BLaER1 treated with 17β-estradiol and CSF1 and Interleukin-3, amounts not matched to agents 10 nM and 100 nM (cell line): Measurements from ENCODE around the gene FYN.
A peak's percentile ranks its signal among the peaks of the same experiment; 100 is the strongest.

Experiments
- H3K27ac ChIP-seq, 11 experiments: shearing (Covaris generic); formaldehyde crosslinking; 2 replicates each; pipeline ENCODE4 v1.8.1; 2022
- H3K27me3 ChIP-seq, 11 experiments: shearing (Covaris generic); formaldehyde crosslinking; 2 replicates each; pipeline ENCODE4 v1.8.1; 2022
- H3K36me3 ChIP-seq, 11 experiments: shearing (Covaris generic); formaldehyde crosslinking; 2 replicates each; pipeline ENCODE4 v1.8.1; 2022
- H3K4me1 ChIP-seq, 10 experiments: shearing (Covaris generic); formaldehyde crosslinking; 2 replicates each; pipeline ENCODE4 v1.8.1; 2022
- H3K4me2 ChIP-seq, 11 experiments: shearing (Covaris generic); formaldehyde crosslinking; 2 replicates each; pipeline ENCODE4 v1.8.1; 2022
- H3K4me3 ChIP-seq, 10 experiments: shearing (Covaris generic); formaldehyde crosslinking; 2 replicates each; pipeline ENCODE4 v1.8.1; 2022
- H3K9ac ChIP-seq, 11 experiments: shearing (Covaris generic); formaldehyde crosslinking; 2 replicates each; pipeline ENCODE4 v1.8.1; 2022
- H3K9me3 ChIP-seq, 11 experiments: shearing (Covaris generic); formaldehyde crosslinking; replicated peaks in 1 of 11; 2 replicates each; pipeline ENCODE4 v1.8.1; 2022
- H4K20me1 ChIP-seq, 11 experiments: shearing (Covaris generic); formaldehyde crosslinking; 2 replicates each; pipeline ENCODE4 v1.8.1; 2022
- Cebpa-rat ChIP-seq, 11 experiments: shearing (Covaris generic); IDR thresholded peaks; 2 replicates each; pipeline ENCODE4 v1.8.1; 2022

Gene FYN

DNA sequence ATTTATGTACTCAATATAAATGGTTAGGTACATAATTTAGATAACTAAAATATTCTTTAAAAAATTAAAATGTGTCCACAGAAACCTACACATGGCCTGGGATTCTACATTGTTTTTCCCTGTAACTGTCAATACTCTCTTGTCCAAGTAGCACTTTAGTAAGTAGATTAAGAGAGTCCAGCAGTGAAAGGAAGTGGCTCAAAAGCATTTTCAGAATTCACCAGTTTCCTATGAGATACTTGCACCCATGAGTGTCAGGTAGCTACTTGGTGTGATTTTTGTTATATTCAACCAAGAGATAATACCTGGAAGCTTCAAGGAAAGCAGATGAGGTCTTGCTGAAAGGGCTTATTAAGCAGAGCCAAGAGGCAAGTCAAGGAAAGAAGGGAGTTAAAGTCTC is 126.3 kb downstream of the FYN start:
- Histone ChIP-seq H4K20me1 (peaks cover 0 to 22% (median 0%) of the 10 kb centered on the region in 11 experiments; a peak in 8 of 22 replicates), H3K9me3 (no peaks in the 10 kb centered on the region), H3K27me3 (no peaks in the 10 kb centered on the region), H3K36me3 (peaks cover 0 to 11% (median 0%) of the 10 kb centered on the region in 11 experiments; a peak in 1 of 22 replicates), H3K4me2 (peak overlapping the region in 9 of 11 experiments; percentile 14 to 84 (median 78); a peak in 14 of 22 replicates), H3K4me3 (no peak overlapping the region), H3K9ac (no peak overlapping the region), H3K27ac (peak overlapping the region in 2 of 11 experiments; percentile 17 to 32; a peak in 3 of 22 replicates), H3K4me1 (peaks cover 29 to 99% (median 97%) of the 10 kb centered on the region in 10 experiments)
- TF ChIP-seq Cebpa-rat (IDR thresholded peaks at IDR 0.05) = no peak

DNA sequence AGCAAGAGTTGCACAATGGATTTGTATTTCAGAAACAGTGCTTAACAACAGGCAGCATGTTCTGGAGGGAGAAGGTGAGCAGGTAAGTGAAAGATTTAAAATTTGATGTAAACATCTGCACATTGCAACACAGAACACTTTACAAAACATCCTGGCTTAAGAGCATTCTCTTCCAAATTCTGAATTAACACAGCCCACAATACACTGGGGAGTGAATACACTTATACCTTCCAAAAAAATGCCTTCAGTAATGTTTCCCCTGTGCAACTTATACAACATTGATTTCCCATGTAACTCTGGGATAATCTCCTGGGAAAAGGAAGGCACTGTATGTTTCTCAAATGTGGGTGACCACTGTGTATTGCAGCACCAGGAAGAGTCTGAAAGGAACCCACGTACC is 127.6 kb downstream of the FYN start:
- Histone ChIP-seq H3K9ac (peak overlapping the region in 1 of 11 experiments; percentile 4; a peak in 1 of 22 replicates), H3K27ac (peak overlapping the region in 4 of 11 experiments; percentile 26 to 66 (median 46); a peak in 5 of 22 replicates)

DNA sequence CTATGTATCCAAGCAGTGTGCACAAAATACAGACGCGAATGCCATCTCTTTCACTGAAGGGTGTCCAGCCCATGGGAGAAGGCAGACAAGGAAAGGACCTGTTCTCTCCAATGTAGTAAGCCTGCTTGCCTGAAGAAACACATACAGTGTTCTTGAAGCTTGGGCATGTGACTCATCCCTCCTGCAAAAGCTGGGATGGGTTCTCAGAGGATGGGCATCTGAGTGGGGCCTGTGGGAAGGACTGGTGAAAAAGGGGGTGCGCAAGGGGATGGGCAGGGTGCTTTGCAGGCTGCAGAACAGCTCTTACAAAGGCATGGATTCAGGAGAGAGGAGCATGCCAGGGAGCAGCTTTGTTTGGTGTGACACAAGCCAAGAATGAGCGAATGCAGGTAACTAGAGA is 128.1 kb downstream of the FYN start:
- peak overlapping the region in 2 of 11 experiments; percentile 4 to 51; a peak in 2 of 22 replicates for H3K9ac ChIP-seq

More for the DNA sequence above, 127.6 kb downstream of the FYN start:
- TF ChIP-seq Cebpa-rat (IDR thresholded peaks at IDR 0.05) = 0 out of 22 replicates have a peak, but pooled peaks of 1 of the 11 experiments have one; percentile 49
- Histone ChIP-seq H3K36me3 (peaks cover 0 to 11% (median 0%) of the 10 kb centered on the region in 11 experiments; a peak in 3 of 22 replicates), H3K4me3 (no peak overlapping the region), H3K4me1 (peaks cover 17 to 99% (median 97%) of the 10 kb centered on the region in 10 experiments; a peak in 19 of 20 replicates), H4K20me1 (peaks cover 0 to 22% (median 3%) of the 10 kb centered on the region in 11 experiments; a peak in 9 of 22 replicates), H3K4me2 (peak overlapping the region in 9 of 11 experiments; percentile 0 to 84 (median 78); a peak in 17 of 22 replicates), H3K27me3 (no peaks in the 10 kb centered on the region), H3K9me3 (no peaks in the 10 kb centered on the region)

DNA sequence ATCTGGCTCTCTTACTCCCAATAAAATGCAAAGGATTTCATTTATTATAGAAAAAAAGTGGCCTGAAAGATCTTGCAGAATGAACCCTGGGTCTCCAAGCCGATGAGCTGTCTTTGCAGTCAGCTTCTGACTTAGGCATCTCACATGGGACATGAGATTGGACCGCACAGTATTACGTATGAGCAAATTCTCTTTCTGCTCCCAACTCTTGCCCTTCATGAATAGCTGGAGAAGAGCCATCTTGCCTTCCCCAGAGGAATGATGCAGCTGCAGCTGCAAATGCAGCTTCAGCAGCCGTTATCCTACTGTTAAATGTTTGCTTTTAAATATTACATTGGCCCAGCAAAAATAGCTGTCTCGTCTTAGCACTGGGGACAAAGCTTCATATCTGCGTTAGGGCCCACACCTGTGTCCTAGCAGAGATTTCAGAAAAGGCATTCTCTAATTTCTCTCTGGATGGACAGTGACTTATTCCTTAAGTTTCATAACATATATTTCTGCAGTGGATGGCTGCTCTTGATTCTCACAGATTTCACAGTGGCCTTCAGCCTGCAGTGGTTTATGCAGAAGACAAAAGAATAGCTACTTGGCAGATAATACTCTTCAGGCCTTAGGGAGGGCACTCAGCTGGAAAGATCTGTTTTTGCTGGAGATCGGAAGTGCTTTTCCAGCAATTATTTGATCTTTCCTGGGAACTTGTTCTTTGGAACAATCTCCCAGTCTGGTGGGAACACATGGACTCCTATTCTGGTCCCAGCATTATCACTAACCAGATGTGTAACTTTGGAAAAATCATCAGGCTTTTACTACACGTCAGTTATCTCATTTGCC is 129.2 kb downstream of the FYN start:
- H3K4me1 ChIP-seq = peaks cover 26 to 100% (median 100%) of the 10 kb centered on the region in 10 experiments
- H3K4me3 ChIP-seq = peak overlapping the region in 2 of 10 experiments; percentile 2 to 11; a peak in 2 of 20 replicates
- peak overlapping the region in 5 of 11 experiments; percentile 37 to 66 (median 60); a peak in 10 of 22 replicates for H3K27ac ChIP-seq
- peak overlapping the region in 5 of 11 experiments; percentile 9 to 57 (median 51); a peak in 8 of 22 replicates for H3K9ac ChIP-seq
- H3K36me3 ChIP-seq = peaks cover 0 to 9% (median 0%) of the 10 kb centered on the region in 11 experiments; a peak in 3 of 22 replicates
- peak overlapping the region; percentile 10 to 84 (median 74); a peak in 20 of 22 replicates for H3K4me2 ChIP-seq
- no peak for TF ChIP-seq Cebpa-rat (IDR thresholded peaks at IDR 0.05)
- no peaks in the 10 kb centered on the region for H3K9me3 ChIP-seq
- H4K20me1 ChIP-seq = peaks cover 0 to 29% (median 5%) of the 10 kb centered on the region in 11 experiments; a peak in 12 of 22 replicates
- no peaks in the 10 kb centered on the region for H3K27me3 ChIP-seq

More for the DNA sequence above, 128.1 kb downstream of the FYN start:
- Histone ChIP-seq H3K27ac (peak overlapping the region in 4 of 11 experiments; percentile 26 to 66 (median 49); a peak in 6 of 22 replicates), H3K4me2 (peak overlapping the region in 9 of 11 experiments; percentile 0 to 84 (median 78); a peak in 17 of 22 replicates), H3K27me3 (no peaks in the 10 kb centered on the region), H3K4me3 (no peak overlapping the region), H3K4me1 (peaks cover 17 to 99% (median 97%) of the 10 kb centered on the region in 10 experiments; a peak in 19 of 20 replicates), H3K9me3 (no peaks in the 10 kb centered on the region), H4K20me1 (peaks cover 0 to 22% (median 3%) of the 10 kb centered on the region in 11 experiments; a peak in 9 of 22 replicates), H3K36me3 (peaks cover 0 to 9% (median 0%) of the 10 kb centered on the region in 11 experiments; a peak in 3 of 22 replicates)
- TF ChIP-seq Cebpa-rat (IDR thresholded peaks at IDR 0.05) = no peak

- no peaks in the 10 kb centered on the region for H3K27me3 ChIP-seq
- peak overlapping the region in 1 of 10 experiments; percentile 2; a peak in 2 of 20 replicates for H3K4me3 ChIP-seq
- peaks cover 31 to 100% (median 100%) of the 10 kb centered on the region in 10 experiments for H3K4me1 ChIP-seq
- H3K36me3 ChIP-seq = peaks cover 0 to 10% (median 1%) of the 10 kb centered on the region in 11 experiments; a peak in 7 of 22 replicates
- no peak for TF ChIP-seq Cebpa-rat (IDR thresholded peaks at IDR 0.05)
- H3K9ac ChIP-seq = peak overlapping the region in 3 of 11 experiments; percentile 11 to 56 (median 29); a peak in 4 of 22 replicates
- H3K4me2 ChIP-seq = peak overlapping the region; percentile 10 to 84 (median 74); a peak in 20 of 22 replicates
- H3K27ac ChIP-seq = peak overlapping the region in 6 of 11 experiments; percentile 11 to 66 (median 46); a peak in 7 of 22 replicates
- H3K9me3 ChIP-seq = no peaks in the 10 kb centered on the region
- H4K20me1 ChIP-seq = peaks cover 0 to 36% (median 9%) of the 10 kb centered on the region in 11 experiments; a peak in 12 of 22 replicates
These were observed 129.9 kb downstream of the FYN start for GRCh38 chr6:111743360-111743759.

- Histone ChIP-seq H3K4me3 (0 out of 20 replicates have a peak overlapping the region, but pooled peaks of 1 of the 10 experiments have one; percentile 2), H3K4me1 (peaks cover 27 to 100% (median 96%) of the 10 kb centered on the region in 10 experiments), H3K36me3 (peaks cover 0 to 24% (median 6%) of the 10 kb centered on the region in 11 experiments; a peak in 9 of 22 replicates), H3K9ac (peak overlapping the region in 3 of 11 experiments; percentile 4 to 21 (median 16); a peak in 3 of 22 replicates), H3K27ac (peak overlapping the region in 7 of 11 experiments; percentile 17 to 57 (median 51); a peak in 11 of 22 replicates), H4K20me1 (peaks cover 0 to 37% (median 9%) of the 10 kb centered on the region in 11 experiments; a peak in 12 of 22 replicates), H3K27me3 (no peaks in the 10 kb centered on the region), H3K4me2 (peak overlapping the region in 10 of 11 experiments; percentile 22 to 84 (median 76); a peak in 19 of 22 replicates), H3K9me3 (no peaks in the 10 kb centered on the region)
- TF ChIP-seq Cebpa-rat (IDR thresholded peaks at IDR 0.05) = 0 out of 22 replicates have a peak, but pooled peaks of 2 of the 11 experiments have one; percentile 35 to 61
These were observed 131.9 kb downstream of the FYN start for GRCh38 chr6:111741177-111741952.

GRCh38 chr6:111740506-111740905 is 132.7 kb downstream of the FYN start:
- Histone ChIP-seq H3K27me3 (no peaks in the 10 kb centered on the region), H4K20me1 (peaks cover 0 to 39% (median 9%) of the 10 kb centered on the region in 11 experiments; a peak in 12 of 22 replicates), H3K27ac (peak overlapping the region in 4 of 11 experiments; percentile 51 to 57 (median 54); a peak in 7 of 22 replicates), H3K4me3 (no peak overlapping the region), H3K4me1 (peaks cover 27 to 100% (median 93%) of the 10 kb centered on the region in 10 experiments), H3K9me3 (no peaks in the 10 kb centered on the region), H3K36me3 (peaks cover 0 to 29% (median 10%) of the 10 kb centered on the region in 11 experiments; a peak in 10 of 22 replicates), H3K9ac (0 out of 22 replicates have a peak overlapping the region, but pooled peaks of 1 of the 11 experiments have one; percentile 1), H3K4me2 (peak overlapping the region in 9 of 11 experiments; percentile 64 to 84 (median 78); a peak in 16 of 22 replicates)
- TF ChIP-seq Cebpa-rat (IDR thresholded peaks at IDR 0.05) = no peak
